ENCODE measurements around the gene UPK1A.

UPK1A gene

GRCh38 chr19:35642798-35643254, 23.5 kb upstream of the UPK1A start:
- peak overlapping the region in 2 of 3 experiments; percentile 42 to 51 for H3K27ac Mint-ChIP-seq
- H3K27me3 Mint-ChIP-seq (ENCODE audit: low read depth): no peaks in the 10 kb centered on the region
- H3K4me3 Mint-ChIP-seq: peak overlapping the region; percentile 86 to 90 (median 90)
- peaks cover 5% of the 10 kb centered on the region for H3K36me3 Mint-ChIP-seq (ENCODE audit: low read depth)
- no peak for TF ChIP-seq CTCF (IDR thresholded peaks at IDR 0.05; ENCODE audit: unreplicated experiment in 3 of 3)
- no peaks in the 10 kb centered on the region for H3K9me3 Mint-ChIP-seq
- H3K4me1 Mint-ChIP-seq: peaks cover 7% of the 10 kb centered on the region

- no peaks in the 10 kb centered on the region for H3K9me3 Mint-ChIP-seq
- no peak for TF ChIP-seq CTCF (IDR thresholded peaks at IDR 0.05; ENCODE audit: unreplicated experiment in 3 of 3)
- no peaks in the 10 kb centered on the region for H3K27me3 Mint-ChIP-seq (ENCODE audit: low read depth)
- peaks cover 12% of the 10 kb centered on the region for H3K4me1 Mint-ChIP-seq
- H3K4me3 Mint-ChIP-seq: peak overlapping the region; percentile 86 to 90 (median 90)
- H3K36me3 Mint-ChIP-seq (ENCODE audit: low read depth): peaks cover 4% of the 10 kb centered on the region
- peak overlapping the region; percentile 73 to 96 (median 93) for H3K27ac Mint-ChIP-seq
Observed at GRCh38 chr19:35643255-35644205, 22.8 kb upstream of the UPK1A start.

- Mint-ChIP-seq H3K27ac (peak overlapping the region; percentile 73 to 96 (median 93)), H3K4me1 (peaks cover 12% of the 10 kb centered on the region), H3K36me3 (ENCODE audit: low read depth) (peaks cover 4% of the 10 kb centered on the region), H3K4me3 (peak overlapping the region; percentile 86 to 90 (median 90)), H3K27me3 (ENCODE audit: low read depth) (no peaks in the 10 kb centered on the region), H3K9me3 (no peaks in the 10 kb centered on the region)
- no peak for TF ChIP-seq CTCF (IDR thresholded peaks at IDR 0.05; ENCODE audit: unreplicated experiment in 3 of 3)
Observed at GRCh38 chr19:35644206-35644986, 21.9 kb upstream of the UPK1A start.

GRCh38 chr19:35644987-35645679, 21.2 kb upstream of the UPK1A start:
- Mint-ChIP-seq H3K36me3 (ENCODE audit: low read depth) (peaks cover 4% of the 10 kb centered on the region), H3K9me3 (no peaks in the 10 kb centered on the region), H3K4me3 (peak overlapping the region; percentile 86 to 90 (median 90)), H3K27ac (peak overlapping the region; percentile 73 to 96 (median 93)), H3K27me3 (ENCODE audit: low read depth) (no peaks in the 10 kb centered on the region), H3K4me1 (peaks cover 12% of the 10 kb centered on the region)
- TF ChIP-seq CTCF (IDR thresholded peaks at IDR 0.05; ENCODE audit: unreplicated experiment in 3 of 3): no peak

- TF ChIP-seq CTCF (IDR thresholded peaks at IDR 0.05; ENCODE audit: unreplicated experiment in 3 of 3): no peak
- H3K4me1 Mint-ChIP-seq: peaks cover 12% of the 10 kb centered on the region
- peaks cover 6% of the 10 kb centered on the region for H3K36me3 Mint-ChIP-seq (ENCODE audit: low read depth)
- H3K27ac Mint-ChIP-seq: peak overlapping the region in 2 of 3 experiments; percentile 73 to 93
- H3K4me3 Mint-ChIP-seq: peak overlapping the region; percentile 86 to 90 (median 90)
- H3K27me3 Mint-ChIP-seq (ENCODE audit: low read depth): no peaks in the 10 kb centered on the region
- H3K9me3 Mint-ChIP-seq: no peaks in the 10 kb centered on the region
Observed at GRCh38 chr19:35645680-35646511, 20.4 kb upstream of the UPK1A start.

All from nephron (organoid).